ENCODE measurements around the gene FANK1.
"Not testable (repeated sequence)": the region's sequence is repeated elsewhere in the genome, so short reads cannot be mapped to it uniquely, and the experiment has no call there.

FANK1 gene

DNA sequence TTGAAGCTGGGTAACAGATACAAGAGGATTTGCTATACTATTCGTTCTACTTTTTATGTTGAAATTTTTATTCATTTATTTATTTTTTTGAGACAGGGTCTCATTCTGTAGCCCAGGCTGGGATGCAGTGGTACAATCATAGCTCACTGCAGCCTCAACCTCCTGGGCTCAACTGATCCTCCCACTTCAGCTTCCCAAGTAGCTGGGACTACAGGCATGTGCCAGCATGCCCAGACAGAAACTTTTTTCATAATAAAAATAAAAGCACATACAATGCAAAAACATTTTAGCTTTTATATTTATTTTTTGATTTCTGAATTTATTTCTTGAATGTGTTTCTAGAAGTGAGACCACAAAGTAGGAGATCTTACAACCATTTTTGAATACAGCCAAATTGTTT, 71.2 kb downstream of the FANK1 start:
- no peak overlapping the region for H3K4me3 ChIP-seq (replicated peaks; ENCODE audit: low read depth, low read length)
- DNase-seq (ENCODE audit: extremely low read depth, low read depth) = no peak
- TF ChIP-seq, protein P1, sequence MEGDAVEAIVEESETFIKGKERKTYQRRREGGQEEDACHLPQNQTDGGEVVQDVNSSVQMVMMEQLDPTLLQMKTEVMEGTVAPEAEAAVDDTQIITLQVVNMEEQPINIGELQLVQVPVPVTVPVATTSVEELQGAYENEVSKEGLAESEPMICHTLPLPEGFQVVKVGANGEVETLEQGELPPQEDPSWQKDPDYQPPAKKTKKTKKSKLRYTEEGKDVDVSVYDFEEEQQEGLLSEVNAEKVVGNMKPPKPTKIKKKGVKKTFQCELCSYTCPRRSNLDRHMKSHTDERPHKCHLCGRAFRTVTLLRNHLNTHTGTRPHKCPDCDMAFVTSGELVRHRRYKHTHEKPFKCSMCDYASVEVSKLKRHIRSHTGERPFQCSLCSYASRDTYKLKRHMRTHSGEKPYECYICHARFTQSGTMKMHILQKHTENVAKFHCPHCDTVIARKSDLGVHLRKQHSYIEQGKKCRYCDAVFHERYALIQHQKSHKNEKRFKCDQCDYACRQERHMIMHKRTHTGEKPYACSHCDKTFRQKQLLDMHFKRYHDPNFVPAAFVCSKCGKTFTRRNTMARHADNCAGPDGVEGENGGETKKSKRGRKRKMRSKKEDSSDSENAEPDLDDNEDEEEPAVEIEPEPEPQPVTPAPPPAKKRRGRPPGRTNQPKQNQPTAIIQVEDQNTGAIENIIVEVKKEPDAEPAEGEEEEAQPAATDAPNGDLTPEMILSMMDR (IDR thresholded peaks at IDR 0.05; ENCODE audit: low read depth, low read length, missing control alignments) = no peak

DNA sequence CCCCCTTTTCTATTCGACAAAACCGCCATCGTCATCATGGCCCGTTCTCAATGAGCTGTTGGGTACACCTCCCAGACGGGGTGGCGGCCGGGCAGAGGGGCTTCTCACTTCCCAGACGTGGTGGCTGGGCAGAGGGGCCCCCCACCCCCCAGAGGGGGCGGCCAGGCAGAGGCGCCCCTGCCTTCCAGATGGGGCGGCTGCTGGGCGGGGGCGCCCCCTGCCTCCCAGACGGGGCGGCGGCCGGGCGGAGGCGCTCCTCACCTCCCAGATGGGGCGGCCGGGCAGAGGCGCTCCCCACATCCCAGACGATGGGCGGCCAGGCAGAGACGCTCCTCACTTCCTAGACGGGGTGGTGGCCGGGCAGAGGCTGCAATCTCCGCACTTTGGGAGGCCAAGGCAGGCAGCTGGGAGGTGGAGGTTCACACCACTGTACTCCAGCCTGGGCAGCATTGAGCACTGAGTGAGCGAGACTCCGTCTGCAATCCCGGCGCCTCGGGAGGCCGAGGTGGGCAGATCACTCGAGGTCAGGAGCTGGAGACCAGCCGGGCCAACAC, 73.8 kb downstream of the FANK1 start:
- DNase-seq (ENCODE audit: extremely low read depth, low read depth); H3K4me3 ChIP-seq (replicated peaks; ENCODE audit: low read depth, low read length): not testable (repeated sequence)

DNA sequence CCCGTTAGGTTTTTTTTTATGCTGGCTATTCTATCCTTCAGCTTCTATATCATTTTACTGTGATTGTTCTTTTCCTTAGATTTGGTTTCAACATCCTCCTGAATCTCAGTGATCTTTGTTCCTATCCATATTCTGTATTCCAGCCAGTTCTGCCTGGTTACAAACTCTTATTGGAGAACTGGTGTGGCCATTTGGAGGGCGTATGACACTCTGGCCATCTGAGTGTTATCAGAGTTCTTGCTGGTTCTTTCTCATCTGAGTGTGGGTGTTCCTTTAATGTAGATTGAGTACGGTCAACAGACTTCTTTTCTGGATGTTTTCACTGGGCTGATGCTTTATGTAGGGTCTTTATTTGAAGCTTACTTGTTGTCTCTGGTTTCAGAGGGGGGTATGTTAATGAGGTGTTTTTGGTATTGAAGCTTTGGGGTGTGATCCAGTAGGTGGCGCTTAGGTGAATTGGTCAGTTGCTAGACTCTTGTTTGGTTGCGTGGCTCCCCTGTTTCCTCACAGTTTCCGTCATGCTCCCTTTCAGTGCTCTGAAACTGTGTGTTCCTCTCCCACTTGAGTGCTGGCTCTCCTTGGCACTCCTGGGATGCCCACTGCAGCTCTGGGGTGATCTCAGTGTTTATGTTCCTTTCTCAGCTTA, 80.7 kb downstream of the FANK1 start:
- no peak for DNase-seq (ENCODE audit: extremely low read depth, low read depth)
- TF ChIP-seq, protein P1 (IDR thresholded peaks at IDR 0.05; ENCODE audit: low read depth, low read length, missing control alignments) = peak; percentile 27

DNA sequence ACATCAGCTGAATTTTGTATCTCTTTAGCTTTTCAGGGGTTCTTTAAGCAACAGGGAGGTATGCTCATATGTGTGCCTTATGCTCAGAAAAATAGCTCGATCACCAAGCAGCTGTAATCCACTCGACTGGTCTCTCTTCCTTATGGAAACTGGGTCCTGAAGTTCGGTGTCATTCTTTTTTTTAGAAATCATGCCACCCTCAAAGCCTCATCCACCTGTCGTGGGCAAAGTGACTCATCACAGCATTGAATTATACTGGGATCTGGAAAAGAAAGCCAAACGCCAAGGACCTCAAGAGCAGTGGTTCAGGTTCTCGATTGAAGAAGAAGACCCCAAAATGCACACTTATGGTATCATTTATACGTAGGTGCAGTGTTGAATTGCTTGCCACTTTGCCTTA, 83.6 kb downstream of the FANK1 start:
- TF ChIP-seq, protein P1 (IDR thresholded peaks at IDR 0.05; ENCODE audit: low read depth, low read length, missing control alignments) = no peak
- no peak for DNase-seq (ENCODE audit: extremely low read depth, low read depth)

More for the DNA sequence above, 80.7 kb downstream of the FANK1 start:
- no peak overlapping the region for H3K4me3 ChIP-seq (replicated peaks; ENCODE audit: low read depth, low read length)

DNA sequence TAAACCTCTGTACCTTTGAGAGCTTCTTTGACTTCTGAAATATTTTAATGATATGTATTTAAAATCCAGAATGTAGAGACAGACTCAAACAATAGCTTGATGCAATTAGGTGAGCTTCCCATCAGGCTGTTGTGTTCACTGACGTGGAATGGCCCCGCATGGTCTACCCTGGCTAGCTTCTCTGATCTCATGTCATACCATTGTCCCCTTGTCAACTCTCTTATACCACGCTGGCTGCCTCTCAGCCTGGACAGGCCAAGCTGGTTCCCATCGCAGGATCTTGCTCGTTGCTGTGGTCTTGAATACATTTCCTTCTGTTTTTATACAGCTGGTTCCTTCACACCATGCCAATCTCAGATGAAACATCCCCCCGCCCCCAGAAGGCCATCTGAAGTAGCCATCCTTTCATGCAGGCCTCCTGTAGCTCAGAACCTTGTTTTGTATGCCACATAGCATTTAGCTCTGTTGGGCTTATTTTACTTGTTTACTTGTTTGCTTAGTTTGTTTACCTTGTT, 84.2 kb downstream of the FANK1 start:
- TF ChIP-seq, protein P1 (IDR thresholded peaks at IDR 0.05; ENCODE audit: low read depth, low read length, missing control alignments) = no peak
- no peak overlapping the region for H3K4me3 ChIP-seq (replicated peaks; ENCODE audit: low read depth, low read length)
- no peak for DNase-seq (ENCODE audit: extremely low read depth, low read depth)

More for the DNA sequence above, 83.6 kb downstream of the FANK1 start:
- no peak overlapping the region for H3K4me3 ChIP-seq (replicated peaks; ENCODE audit: low read depth, low read length)

DNA sequence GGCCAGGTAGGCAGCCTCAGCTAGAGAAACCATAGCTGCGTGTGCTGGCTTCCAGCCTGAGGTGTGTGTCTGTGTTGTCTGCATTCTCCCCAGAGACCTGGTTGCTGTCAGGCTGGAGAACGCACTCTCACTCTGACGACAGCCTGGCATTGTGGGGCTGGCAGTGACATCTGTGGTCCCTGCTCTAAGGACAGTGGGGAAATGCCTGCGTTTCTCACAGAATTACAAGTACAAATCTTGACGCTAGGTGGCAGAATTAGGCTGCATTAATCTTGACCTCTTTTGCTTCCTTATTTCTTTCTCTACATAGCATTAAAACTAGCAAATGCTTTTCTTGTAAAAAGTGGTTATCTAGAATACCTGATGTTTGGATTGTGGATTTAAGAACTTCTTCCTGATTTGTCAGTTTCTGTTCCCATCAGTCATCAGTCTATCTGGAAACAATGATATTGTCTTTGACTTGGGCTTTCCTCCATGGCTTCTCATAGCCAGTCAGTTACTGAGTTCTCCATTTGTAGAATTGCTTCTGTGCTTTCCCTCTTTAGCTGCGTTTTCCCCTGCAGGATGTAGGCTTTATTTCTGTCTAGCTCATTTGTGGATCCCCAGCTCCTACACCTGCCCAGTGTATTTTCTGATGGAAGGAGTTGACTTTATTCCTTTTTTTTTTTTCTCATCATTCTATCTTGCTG, 86.0 kb downstream of the FANK1 start:
- TF ChIP-seq, protein P1 (IDR thresholded peaks at IDR 0.05; ENCODE audit: low read depth, low read length, missing control alignments) = peak; percentile 42
- H3K4me3 ChIP-seq (replicated peaks; ENCODE audit: low read depth, low read length) = no peak overlapping the region
- DNase-seq (ENCODE audit: extremely low read depth, low read depth) = peak; percentile 69

DNA sequence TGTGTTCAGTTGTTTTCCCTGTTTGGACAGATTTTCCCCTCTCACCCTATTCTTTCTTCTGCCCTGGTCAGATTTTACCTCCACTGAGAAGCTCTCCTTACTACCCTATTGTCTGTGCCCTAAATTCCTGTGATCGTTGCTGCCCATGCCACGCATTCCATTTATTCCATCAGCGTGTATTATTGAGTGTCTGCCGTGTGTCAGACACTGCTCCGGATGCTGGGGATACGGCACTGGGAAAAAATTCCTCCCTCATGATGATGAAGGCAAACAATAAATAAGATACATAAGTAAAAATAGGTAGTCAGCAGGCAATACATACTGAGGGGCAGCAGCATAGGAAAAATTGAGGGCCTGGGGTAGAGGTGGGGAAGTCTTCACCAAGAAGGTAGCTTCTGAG, 86.8 kb downstream of the FANK1 start:
- DNase-seq (ENCODE audit: extremely low read depth, low read depth) = no peak
- TF ChIP-seq, protein P1 (IDR thresholded peaks at IDR 0.05; ENCODE audit: low read depth, low read length, missing control alignments) = no peak
- H3K4me3 ChIP-seq (replicated peaks; ENCODE audit: low read depth, low read length) = no peak overlapping the region
